HL-60/S4 treated with phorbol 12-myristate 13-acetate at 8.2 ng/mL for 4 days and 3 days (cell line): ENCODE data around the gene CDH9.
"Not testable (repeated sequence)": the region's sequence is repeated elsewhere in the genome, so short reads cannot be mapped to it uniquely, and the experiment has no call there.

Source experiments
- in situ Hi-C: fragments of 300-500 bp; cut with MboI; formaldehyde crosslinking; loops from 2 replicates; pipeline ENCODE4 v1.15.0; 2022; ENCODE audit warnings: low sequenced_read_pairs

Gene CDH9

GRCh38 chr5:26959290-26959689 is 79.1 kb downstream of the CDH9 start:
- in situ Hi-C loops: no loop called here

- in situ Hi-C loops: no loop called here
Measured at GRCh38 chr5:26955161-26955560, 83.2 kb downstream of the CDH9 start.

- in situ Hi-C loops: no loop called here
Measured at GRCh38 chr5:26948921-26949320, 89.5 kb downstream of the CDH9 start.

DNA sequence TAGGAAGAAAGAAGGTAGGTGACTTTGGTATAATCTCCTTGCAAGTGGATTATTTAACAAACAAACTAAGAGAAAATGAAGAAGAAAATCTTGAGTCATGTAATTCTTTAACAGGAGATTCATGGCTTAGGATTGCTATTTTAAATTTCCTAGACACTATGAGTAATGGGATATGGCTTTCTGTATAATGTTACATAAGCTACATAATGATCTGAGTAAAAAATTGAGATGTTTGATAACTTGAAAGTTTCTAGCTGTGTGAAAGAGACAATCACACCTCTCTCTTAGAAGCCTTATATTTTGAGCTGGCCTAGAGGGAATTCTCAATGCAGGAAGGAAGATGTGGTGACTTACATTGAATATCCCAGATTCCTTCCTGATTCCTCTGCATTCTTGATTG is 92.5 kb downstream of the CDH9 start:
- in situ Hi-C loops: no loop called here

- in situ Hi-C loops: no loop called here
Measured at GRCh38 chr5:26942481-26942880, 95.9 kb downstream of the CDH9 start.

GRCh38 chr5:26940994-26941393 is 97.4 kb downstream of the CDH9 start:
- in situ Hi-C loops: no loop called here

- in situ Hi-C loops: no loop called here
Measured at GRCh38 chr5:26932238-26932637, 106.1 kb downstream of the CDH9 start.

- in situ Hi-C loops: no loop called here
Measured at GRCh38 chr5:26921439-26921838, 116.9 kb downstream of the CDH9 start.

- in situ Hi-C loops: no loop called here
Measured at GRCh38 chr5:26903469-26903868, 134.9 kb downstream of the CDH9 start.

DNA sequence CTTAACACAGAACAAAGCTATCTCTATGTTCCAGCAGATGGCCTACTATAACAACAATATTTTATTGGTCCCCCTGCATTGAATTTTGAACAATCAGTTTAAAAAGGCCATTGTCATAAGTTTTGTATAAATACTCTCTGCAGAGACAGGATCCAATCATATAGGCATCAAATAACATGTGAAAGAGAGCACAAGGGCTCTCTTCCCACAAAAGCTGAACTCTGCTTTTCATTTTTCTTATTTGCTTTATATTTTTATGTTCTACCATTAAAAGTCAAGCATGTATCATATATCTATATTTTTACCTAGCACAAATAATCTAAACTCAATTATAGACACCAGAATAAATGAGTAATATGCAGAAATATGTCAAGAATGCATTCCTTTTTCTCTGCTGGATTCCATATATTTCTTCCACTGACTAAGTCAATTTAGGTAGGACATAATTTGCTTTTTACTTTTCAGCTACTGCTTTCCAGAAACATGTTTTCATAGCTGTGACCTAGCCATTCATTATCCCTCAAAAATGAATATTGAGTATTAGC is 143.6 kb downstream of the CDH9 start:
- in situ Hi-C loops: no loop called here

DNA sequence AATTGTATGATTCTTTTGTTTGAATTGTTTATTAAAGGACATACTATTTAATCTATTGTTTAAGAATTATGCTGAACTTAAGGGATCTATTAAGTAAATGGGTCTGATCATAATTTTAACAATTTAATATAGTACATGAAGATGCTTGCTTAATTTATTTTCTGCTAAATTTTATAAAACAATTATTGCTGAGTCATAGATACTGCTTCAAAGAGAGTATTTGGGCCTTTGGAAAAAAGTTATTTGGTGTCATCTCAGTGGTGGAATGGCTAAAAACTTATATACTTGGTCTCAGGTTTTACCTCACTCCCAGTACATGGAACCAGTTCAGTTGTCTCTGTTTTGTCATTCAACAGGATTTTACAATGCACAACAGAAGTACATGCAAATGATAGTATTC is 145.3 kb downstream of the CDH9 start:
- in situ Hi-C loops: no loop called here

DNA sequence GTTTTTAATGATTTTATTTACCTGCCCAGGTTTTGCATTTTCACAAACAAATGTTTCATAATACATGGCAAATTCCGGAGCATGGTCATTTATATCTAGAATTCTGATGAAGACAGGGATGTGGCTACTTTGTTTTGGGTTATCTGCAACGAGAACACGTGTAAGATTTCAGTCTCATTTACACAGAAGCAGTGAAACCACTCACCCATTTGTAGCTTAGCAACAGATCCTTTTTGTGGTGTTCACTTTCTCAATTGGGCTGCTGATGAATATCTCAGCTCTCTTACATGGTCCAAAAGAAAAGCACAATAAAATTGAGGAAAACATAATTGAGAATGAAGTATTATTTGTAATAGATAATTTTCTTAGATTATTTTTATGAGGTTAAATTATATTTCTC is 148.6 kb downstream of the CDH9 start:
- in situ Hi-C loops: no loop called here

DNA sequence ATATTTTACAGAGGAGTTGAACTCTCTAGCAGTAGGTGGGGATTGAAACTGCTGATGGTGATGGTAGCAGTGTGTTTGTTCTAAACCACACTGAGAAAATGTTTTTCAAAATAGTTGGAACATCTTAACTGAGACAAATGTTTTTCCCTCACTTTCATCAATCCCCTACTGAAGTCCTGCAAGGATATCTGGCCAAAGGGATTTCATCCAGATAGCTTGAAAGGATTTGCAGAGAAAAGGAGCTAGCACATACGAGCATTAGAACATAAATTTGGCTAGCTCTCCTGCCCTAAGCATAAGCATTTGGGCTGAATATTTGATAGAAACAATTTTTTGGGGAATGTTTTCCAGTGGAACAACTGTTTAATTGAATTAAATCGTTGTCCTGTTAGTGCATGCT is 153.9 kb downstream of the CDH9 start:
- in situ Hi-C loops: no loop called here

DNA sequence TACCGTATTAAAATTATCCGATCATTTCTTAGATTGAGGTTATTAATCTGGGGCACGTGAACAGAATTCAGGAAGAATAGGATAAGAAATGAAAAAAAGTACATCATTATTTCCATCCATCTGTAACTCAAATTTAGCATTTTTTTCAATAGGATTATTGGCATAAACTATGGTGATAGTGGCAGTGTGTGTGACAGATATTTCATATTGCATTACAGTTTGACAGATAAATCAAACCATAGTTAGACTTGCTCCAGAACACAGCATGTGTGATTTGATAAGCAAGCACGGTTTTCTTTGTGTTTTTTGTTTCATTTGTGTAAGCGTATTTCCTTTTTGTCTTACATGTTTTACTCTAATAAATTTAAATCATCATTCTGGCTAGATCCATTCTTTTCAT is 155.0 kb downstream of the CDH9 start:
- in situ Hi-C loops: no loop called here

GRCh38 chr5:26881901-26882300 is 156.5 kb downstream of the CDH9 start:
- in situ Hi-C loops: no loop called here

GRCh38 chr5:26877154-26877553 is 161.2 kb downstream of the CDH9 start:
- in situ Hi-C loops: no loop called here

DNA sequence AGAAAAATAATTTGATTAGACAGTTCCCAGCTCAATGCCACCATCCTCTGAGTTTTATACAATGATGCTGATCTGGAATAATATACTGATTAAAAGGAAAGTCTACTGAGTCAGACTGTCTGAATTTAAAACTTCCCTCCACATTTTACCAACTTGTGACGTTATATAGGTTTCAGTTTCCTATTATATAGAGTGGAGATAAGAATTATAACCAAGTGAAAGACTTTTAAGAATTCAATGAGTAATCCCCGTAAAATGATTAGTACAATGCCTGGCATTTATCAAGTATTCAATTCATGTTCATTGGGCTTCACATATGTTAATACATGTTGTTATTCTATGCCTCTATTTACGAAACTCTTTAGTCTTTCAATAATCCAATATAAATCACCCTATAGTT is 166.0 kb downstream of the CDH9 start:
- in situ Hi-C loops: no loop called here

GRCh38 chr5:26869781-26870180 is 168.6 kb downstream of the CDH9 start:
- in situ Hi-C loops: no loop called here

DNA sequence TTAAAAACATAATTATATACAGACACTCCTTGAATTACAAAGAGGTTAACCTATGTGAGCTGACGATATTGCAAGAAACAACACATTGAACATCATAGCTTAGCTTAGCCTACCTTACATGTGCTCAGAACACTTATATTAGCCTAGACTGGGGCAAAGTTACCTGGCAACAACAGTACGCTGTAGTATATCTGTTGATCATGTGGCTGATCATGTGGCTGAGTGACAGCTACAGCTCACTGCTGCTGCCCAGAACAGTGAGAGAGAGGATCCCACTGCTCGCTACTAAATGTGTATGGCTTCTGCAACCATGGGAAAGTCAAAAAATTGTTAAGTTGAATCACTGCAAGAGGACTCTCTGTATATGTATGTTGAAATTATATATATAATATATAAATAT is 169.9 kb downstream of the CDH9 start:
- in situ Hi-C loops: no loop called here

- in situ Hi-C loops: no loop called here
Measured at GRCh38 chr5:26864061-26864460, 174.3 kb downstream of the CDH9 start.

DNA sequence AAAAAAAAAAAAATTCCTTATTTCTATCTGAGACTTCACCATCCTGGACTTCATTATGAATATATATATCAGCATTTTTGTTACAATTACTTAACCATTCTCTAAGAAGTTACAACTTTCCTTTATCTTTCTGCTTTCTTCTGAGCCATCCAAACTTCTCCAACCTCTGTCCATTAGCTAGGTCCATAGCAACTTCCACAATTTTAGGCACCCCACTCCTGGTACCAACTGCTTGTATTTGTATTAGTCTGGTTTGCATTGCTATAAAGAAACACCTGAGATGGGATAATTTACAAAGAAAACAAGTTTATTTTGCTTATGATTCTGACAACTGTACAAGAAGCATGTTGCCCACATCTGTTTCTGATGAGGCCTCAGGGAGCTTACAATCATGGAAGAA is 182.1 kb downstream of the CDH9 start:
- in situ Hi-C loops: no loop called here

DNA sequence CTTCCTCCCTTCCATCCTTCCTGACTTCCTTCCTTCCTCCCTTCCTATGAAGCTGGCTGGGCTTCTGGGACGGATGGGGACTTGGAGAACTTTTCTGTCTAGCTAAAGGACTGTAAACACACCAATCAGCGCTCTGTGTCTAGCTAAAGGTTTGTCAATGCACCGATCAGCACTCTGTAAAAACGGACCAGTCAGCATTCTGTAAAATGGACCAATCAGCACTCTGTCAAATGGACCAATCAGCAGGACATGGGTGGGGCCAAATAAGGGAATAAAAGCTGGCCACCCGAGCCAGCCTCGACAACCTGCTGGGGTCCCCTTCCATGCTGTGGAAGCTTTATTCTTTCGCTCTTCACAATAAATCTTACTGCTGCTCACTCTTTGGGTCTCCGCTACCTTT is 185.9 kb downstream of the CDH9 start:
- in situ Hi-C loops: not testable (repeated sequence)

- in situ Hi-C loops: no loop called here
Measured at GRCh38 chr5:26847041-26847736, 191.2 kb downstream of the CDH9 start.
